SH-SY5Y (cell line): ENCODE data around the gene DYNC1LI1.

Experiments used
- GATA2 ChIP-seq: IDR thresholded peaks from 2 replicates; pipeline ENCODE4 v1.6.1; 2011; ENCODE audit warnings: mild to moderate bottlenecking, low read depth, low read length
- GATA3 ChIP-seq: IDR thresholded peaks from 2 replicates; pipeline ENCODE4 v1.6.1; 2011; ENCODE audit warnings: low read depth, mild to moderate bottlenecking, low read length, moderate library complexity

- TF ChIP-seq GATA2 = no peak
- no peak for TF ChIP-seq GATA3
These were observed 21.4 kb upstream of the DYNC1LI1 start for GRCh38 chr3:32592011-32592410.
